B cell (primary cell): ENCODE data around the gene GET4.
"Not testable (repeated sequence)": the region's sequence is repeated elsewhere in the genome, so short reads cannot be mapped to it uniquely, and the experiment has no call there.

Experiments used
- EZH2 ChIP-seq: IDR thresholded peaks from 2 replicates; pipeline ENCODE4 v1.6.1; 2012; ENCODE audit warnings: borderline replicate concordance, low read depth, mild to moderate bottlenecking, moderate library complexity, low read length; ENCODE audit not compliant: insufficient read depth, poor library complexity, severe bottlenecking
- TF ChIP-seq, protein P1 (sequence below): fragments of 200-600 bp; IDR thresholded peaks from one replicate; pipeline ENCODE4 v1.8.0; 2022; ENCODE audit warnings: antibody characterized with exemption, mild to moderate bottlenecking

DNA sequence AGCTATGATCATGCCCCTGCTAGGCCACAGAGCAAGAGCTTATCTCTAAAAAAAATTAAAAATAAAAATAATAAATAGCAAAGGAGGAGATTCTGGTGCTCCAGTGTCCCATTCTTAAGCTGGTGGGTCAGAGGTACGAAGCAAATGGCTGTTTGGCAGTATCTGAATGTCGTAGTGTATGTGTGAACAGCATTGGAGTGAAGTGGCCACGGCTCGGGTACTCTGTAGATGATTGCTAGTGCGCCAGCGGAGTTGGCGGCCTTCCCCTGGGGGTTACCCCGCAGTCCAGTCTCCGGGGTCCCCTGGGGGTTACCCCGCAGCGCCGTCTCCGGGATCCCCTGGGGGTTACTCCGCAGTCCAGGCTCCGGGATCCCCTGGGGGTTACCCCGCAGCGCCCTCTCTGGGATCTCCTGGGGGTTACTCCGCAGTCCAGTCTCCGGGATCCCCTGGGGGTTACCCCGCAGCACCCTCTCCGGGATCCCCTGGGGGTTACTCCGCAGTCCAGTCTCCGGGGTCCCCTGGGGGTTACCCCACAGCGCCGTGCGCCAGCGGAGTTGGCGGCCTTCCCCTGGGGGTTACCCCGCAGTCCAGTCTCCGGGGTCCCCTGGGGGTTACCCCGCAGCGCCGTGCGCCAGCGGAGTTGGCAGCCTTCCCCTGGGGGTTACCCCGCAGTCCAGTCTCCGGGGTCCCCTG, 29.2 kb upstream of the GET4 start:
- TF ChIP-seq, protein P1, sequence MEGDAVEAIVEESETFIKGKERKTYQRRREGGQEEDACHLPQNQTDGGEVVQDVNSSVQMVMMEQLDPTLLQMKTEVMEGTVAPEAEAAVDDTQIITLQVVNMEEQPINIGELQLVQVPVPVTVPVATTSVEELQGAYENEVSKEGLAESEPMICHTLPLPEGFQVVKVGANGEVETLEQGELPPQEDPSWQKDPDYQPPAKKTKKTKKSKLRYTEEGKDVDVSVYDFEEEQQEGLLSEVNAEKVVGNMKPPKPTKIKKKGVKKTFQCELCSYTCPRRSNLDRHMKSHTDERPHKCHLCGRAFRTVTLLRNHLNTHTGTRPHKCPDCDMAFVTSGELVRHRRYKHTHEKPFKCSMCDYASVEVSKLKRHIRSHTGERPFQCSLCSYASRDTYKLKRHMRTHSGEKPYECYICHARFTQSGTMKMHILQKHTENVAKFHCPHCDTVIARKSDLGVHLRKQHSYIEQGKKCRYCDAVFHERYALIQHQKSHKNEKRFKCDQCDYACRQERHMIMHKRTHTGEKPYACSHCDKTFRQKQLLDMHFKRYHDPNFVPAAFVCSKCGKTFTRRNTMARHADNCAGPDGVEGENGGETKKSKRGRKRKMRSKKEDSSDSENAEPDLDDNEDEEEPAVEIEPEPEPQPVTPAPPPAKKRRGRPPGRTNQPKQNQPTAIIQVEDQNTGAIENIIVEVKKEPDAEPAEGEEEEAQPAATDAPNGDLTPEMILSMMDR, result not testable (repeated sequence)
- not testable (repeated sequence) for TF ChIP-seq EZH2
